ENCODE data around the gene SLC38A3. TPM values are rescaled to one million over a fixed set of nuclear protein-coding genes. Genes with fewer than 3 reads are reported as not detected.
"Not testable (repeated sequence)": the region's sequence is repeated elsewhere in the genome, so short reads cannot be mapped to it uniquely, and the experiment has no call there.

The SLC38A3 gene
- total RNA-seq, 1 donor from 2014 or later: 0.17 TPM

DNA sequence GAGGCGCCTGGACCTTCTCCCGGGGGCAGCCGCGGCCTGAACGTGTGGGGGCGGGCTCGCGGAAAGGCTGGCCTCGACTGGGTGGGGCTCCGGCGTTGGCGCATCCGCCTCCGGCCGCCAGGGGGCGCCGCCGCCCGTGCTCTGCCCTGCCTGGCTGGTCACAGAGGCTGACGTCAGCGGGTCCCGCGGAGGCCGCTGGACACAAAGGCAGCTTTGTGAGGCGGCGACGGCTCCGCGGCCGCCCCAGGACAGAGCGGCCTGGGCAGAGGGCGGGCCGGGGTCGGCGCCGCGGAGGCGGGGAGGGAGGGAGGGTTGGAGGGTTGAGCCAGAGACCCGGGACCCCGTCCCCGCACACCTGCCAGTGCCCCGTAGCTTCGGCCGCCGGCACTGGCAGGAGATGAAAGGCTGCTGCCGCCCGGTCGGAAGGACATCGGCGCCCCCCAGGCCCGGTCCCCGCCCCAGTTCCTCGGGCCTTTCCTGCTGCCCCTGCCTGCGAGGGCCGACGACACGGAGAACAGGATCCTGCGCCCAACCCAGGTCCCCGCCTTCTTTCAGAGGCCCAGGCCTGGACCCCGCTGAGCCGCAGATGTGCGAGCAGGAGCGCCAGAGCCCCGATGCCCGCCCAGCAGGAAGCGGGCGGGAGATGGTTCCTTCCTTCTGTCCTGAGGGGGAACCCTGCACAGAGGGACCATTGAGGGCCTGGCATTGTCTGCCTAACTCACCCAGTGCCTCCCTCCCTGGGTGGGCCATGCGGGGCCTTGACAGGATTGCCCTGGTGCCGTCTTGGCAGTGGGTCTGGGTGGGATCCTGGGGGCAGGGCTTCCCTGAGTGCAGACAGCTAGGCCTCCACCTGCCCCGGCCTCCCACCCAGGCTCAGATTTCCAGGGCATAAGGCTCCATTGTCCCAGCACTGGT, 55.2 kb downstream of the SLC38A3 start:
- H2AFZ ChIP-seq (replicated peaks): no peak overlapping the region
- H4K20me1 ChIP-seq (ENCODE audit: low read depth): peaks cover 29% of the 10 kb centered on the region
- Mint-ChIP-seq H3K4me3 (peak overlapping the region; percentile 75), H3K27me3 (ENCODE audit: insufficient read depth, low read depth) (peaks cover 7% of the 10 kb centered on the region), H3K4me1 (peaks cover 75% of the 10 kb centered on the region), H3K27ac (peak overlapping the region; percentile 96), H3K36me3 (peaks cover 12% of the 10 kb centered on the region), H3K9me3 (no peaks in the 10 kb centered on the region)
- TF ChIP-seq EZH2phosphoT487 (IDR thresholded peaks at IDR 0.05): no peak
- TF ChIP-seq, protein P1, sequence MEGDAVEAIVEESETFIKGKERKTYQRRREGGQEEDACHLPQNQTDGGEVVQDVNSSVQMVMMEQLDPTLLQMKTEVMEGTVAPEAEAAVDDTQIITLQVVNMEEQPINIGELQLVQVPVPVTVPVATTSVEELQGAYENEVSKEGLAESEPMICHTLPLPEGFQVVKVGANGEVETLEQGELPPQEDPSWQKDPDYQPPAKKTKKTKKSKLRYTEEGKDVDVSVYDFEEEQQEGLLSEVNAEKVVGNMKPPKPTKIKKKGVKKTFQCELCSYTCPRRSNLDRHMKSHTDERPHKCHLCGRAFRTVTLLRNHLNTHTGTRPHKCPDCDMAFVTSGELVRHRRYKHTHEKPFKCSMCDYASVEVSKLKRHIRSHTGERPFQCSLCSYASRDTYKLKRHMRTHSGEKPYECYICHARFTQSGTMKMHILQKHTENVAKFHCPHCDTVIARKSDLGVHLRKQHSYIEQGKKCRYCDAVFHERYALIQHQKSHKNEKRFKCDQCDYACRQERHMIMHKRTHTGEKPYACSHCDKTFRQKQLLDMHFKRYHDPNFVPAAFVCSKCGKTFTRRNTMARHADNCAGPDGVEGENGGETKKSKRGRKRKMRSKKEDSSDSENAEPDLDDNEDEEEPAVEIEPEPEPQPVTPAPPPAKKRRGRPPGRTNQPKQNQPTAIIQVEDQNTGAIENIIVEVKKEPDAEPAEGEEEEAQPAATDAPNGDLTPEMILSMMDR (IDR thresholded peaks at IDR 0.05): peak; percentile 97
- no peaks in the 10 kb centered on the region for H3K27me3 ChIP-seq
- no peaks in the 10 kb centered on the region for H3K9me3 ChIP-seq (ENCODE audit: low read depth)
- H3K27ac ChIP-seq: peak overlapping the region; percentile 97
- DNase-seq (ENCODE audit: low spot score): peak; percentile 99
- H3K36me3 ChIP-seq: no peaks in the 10 kb centered on the region
- no peaks in the 10 kb centered on the region for H3K79me2 ChIP-seq (ENCODE audit: low read depth)
- peaks cover 33% of the 10 kb centered on the region for H3K4me1 ChIP-seq
- H3K4me3 ChIP-seq: peak overlapping the region; percentile 42
- peak overlapping the region; percentile 45 for H3K9ac ChIP-seq
- peak overlapping the region; percentile 84 for H3K4me2 ChIP-seq
- H3F3A ChIP-seq (ENCODE audit: low read depth): peaks cover 81% of the 10 kb centered on the region

DNA sequence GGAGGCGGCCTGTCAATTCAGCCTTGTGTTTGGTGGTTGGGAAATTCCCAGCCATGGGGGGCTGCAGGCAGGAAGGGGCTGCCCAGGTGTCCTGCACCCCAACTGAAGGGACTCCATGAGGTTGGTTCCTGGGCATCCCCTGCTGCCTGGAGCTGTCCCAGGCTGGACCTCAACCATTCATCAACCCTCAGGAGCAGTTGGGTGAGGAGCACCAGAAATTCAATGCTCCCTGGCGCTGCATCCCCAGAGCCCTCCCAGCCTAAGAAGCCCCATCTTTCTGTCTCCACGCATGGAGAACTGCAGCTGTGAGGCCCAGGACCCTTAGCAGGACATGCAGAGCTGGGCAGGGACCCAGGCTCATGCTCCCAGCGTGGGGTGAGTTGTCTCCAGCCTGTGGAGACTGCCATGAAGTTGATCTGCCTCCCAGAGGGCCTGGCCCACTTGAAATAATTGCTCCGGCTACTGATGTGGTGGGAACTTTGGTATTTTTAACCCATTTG, 55.9 kb downstream of the SLC38A3 start:
- H3K27ac Mint-ChIP-seq: peak overlapping the region; percentile 96
- Histone ChIP-seq H3K27ac (peak overlapping the region; percentile 97), H2AFZ (replicated peaks) (no peak overlapping the region), H3K4me3 (peak overlapping the region; percentile 42), H3F3A (ENCODE audit: low read depth) (peaks cover 80% of the 10 kb centered on the region), H3K36me3 (no peaks in the 10 kb centered on the region), H4K20me1 (ENCODE audit: low read depth) (peaks cover 26% of the 10 kb centered on the region), H3K9me3 (ENCODE audit: low read depth) (no peaks in the 10 kb centered on the region), H3K79me2 (ENCODE audit: low read depth) (no peaks in the 10 kb centered on the region), H3K4me2 (peak overlapping the region; percentile 84), H3K27me3 (no peaks in the 10 kb centered on the region), H3K4me1 (peaks cover 38% of the 10 kb centered on the region), H3K9ac (no peak overlapping the region)
- peaks cover 9% of the 10 kb centered on the region for H3K27me3 Mint-ChIP-seq (ENCODE audit: insufficient read depth, low read depth)
- H3K4me1 Mint-ChIP-seq: peaks cover 79% of the 10 kb centered on the region
- peaks cover 12% of the 10 kb centered on the region for H3K36me3 Mint-ChIP-seq
- H3K4me3 Mint-ChIP-seq: peak overlapping the region; percentile 61
- TF ChIP-seq, protein P1 (IDR thresholded peaks at IDR 0.05): no peak
- TF ChIP-seq EZH2 (IDR thresholded peaks at IDR 0.05): no peak
- TF ChIP-seq EZH2phosphoT487 (IDR thresholded peaks at IDR 0.05): no peak
- no peak for DNase-seq (ENCODE audit: low spot score)
- no peaks in the 10 kb centered on the region for H3K9me3 Mint-ChIP-seq

DNA sequence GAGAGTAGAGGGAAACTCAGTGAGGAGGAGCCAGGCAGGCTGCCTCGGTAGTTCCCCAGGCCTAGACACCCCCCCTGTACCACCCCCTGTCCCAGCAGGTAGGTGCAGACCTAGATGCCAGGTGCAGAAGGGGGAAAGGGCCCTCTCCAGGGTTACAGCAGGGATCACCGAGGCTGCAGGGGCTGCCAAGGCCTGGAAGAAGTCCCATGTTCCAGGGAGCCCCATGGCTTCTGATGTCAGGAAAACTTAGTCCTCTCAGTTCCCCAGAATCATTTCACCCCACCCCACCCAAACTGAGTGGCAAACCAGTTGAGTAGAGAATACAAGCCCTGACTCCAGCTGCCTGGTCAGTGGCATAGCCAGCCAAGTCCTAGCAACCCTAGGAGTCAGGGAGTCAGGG, 56.4 kb downstream of the SLC38A3 start:
- peaks cover 12% of the 10 kb centered on the region for H3K27me3 Mint-ChIP-seq (ENCODE audit: insufficient read depth, low read depth)
- Histone ChIP-seq H3K4me2 (peak overlapping the region; percentile 84), H3K9ac (no peak overlapping the region), H3K79me2 (ENCODE audit: low read depth) (no peaks in the 10 kb centered on the region), H3F3A (ENCODE audit: low read depth) (peaks cover 79% of the 10 kb centered on the region), H3K27ac (peak overlapping the region; percentile 97), H3K4me3 (no peak overlapping the region), H4K20me1 (ENCODE audit: low read depth) (peaks cover 21% of the 10 kb centered on the region), H3K36me3 (no peaks in the 10 kb centered on the region), H3K4me1 (peaks cover 38% of the 10 kb centered on the region), H2AFZ (replicated peaks) (no peak overlapping the region), H3K27me3 (no peaks in the 10 kb centered on the region), H3K9me3 (ENCODE audit: low read depth) (no peaks in the 10 kb centered on the region)
- peaks cover 12% of the 10 kb centered on the region for H3K36me3 Mint-ChIP-seq
- peak overlapping the region; percentile 61 for H3K4me3 Mint-ChIP-seq
- peaks cover 80% of the 10 kb centered on the region for H3K4me1 Mint-ChIP-seq
- TF ChIP-seq EZH2phosphoT487 (IDR thresholded peaks at IDR 0.05) (no peak), EZH2 (IDR thresholded peaks at IDR 0.05) (no peak)
- TF ChIP-seq, protein P1 (IDR thresholded peaks at IDR 0.05): no peak
- H3K27ac Mint-ChIP-seq: peak overlapping the region; percentile 96
- H3K9me3 Mint-ChIP-seq: no peaks in the 10 kb centered on the region
- no peak for DNase-seq (ENCODE audit: low spot score)

DNA sequence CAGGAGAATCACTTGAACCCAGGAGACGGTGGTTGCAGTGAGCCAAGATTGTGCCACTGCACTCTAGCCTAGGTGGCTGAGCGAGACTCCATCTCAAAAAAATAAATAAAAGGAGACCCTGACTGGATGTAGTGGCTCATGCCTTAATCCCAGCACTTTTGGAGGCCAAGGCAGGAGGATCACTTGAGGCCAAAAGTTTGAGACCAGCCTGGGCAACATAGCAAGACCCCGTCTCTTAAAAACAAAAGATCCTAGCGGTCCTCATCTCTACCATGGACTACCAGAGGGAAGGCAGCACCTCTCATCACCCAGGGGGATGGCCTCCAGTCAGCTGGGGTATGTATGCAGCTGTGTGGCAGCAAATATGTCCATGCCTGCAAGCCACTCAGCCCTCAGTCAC, 57.1 kb downstream of the SLC38A3 start:
- H3K9me3 ChIP-seq (ENCODE audit: low read depth); H3K4me3 ChIP-seq; H3K36me3 ChIP-seq; H3K27ac Mint-ChIP-seq; H3K36me3 Mint-ChIP-seq; H3K9ac ChIP-seq; H3K27me3 ChIP-seq; H3K4me2 ChIP-seq; DNase-seq (ENCODE audit: low spot score); H2AFZ ChIP-seq (replicated peaks); H3K4me3 Mint-ChIP-seq; H3K27ac ChIP-seq; H3K9me3 Mint-ChIP-seq; H3K79me2 ChIP-seq (ENCODE audit: low read depth): not testable (repeated sequence)
- peaks cover 73% of the 10 kb centered on the region for H3F3A ChIP-seq (ENCODE audit: low read depth)
- Mint-ChIP-seq H3K27me3 (ENCODE audit: insufficient read depth, low read depth) (peaks cover 14% of the 10 kb centered on the region), H3K4me1 (peaks cover 80% of the 10 kb centered on the region)
- peaks cover 41% of the 10 kb centered on the region for H3K4me1 ChIP-seq
- peaks cover 16% of the 10 kb centered on the region for H4K20me1 ChIP-seq (ENCODE audit: low read depth)

Measured in neural progenitor cell (in vitro differentiated cells).